ENCODE data around the gene RPE.

Gene RPE

DNA sequence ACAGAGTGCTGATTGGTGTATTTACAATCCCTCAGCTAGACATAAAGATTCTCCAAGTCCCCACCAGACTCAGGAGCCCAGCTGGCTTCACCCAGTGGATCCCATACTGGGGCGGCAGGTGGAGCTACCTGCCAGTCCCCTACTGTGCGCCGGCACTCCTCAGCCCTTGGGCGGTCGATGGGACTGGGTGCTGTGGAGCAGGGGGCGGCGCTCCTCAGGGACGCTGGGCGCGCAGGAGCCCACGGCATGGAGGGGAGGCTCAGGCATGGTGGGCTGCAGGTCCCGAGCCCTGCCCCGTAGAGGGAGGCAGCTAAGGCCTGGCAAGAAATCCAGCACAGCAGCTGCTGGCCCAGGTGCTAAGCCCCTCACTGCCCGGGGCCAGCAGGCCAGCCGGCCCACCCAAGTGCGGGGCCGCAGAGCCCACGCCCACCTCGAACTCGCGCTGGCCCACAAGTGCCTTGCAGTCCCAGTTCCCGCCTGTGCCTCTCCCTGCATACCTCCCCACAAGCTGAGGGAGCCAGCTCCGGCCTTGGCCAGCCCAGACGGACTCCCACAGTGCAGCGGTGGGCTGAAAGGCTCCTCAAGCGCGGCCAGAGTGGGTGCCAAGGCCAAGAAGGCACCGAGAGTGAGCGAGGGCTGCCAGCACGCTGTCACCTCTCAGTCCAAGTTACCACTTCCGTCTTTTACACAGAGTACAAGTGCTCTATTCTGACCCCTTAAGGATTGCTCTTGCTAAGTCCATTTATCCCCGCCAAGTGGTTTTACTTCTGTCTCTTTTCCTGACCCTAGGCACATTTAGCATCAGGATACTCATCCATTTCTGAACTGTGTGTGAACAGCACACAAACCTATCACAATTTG lies 1.7 kb upstream of the RPE start:
- Histone ChIP-seq H3K9me3 (ENCODE audit: control insufficient read depth in 1 of 2, low read length in 2 of 2) (no peaks in the 10 kb centered on the region), H3K27me3 (ENCODE audit: control insufficient read depth in 1 of 2, insufficient read depth in 2 of 2, low read length in 2 of 2) (no peaks in the 10 kb centered on the region), H3K4me1 (ENCODE audit: control insufficient read depth in 1 of 2, insufficient read depth in 2 of 2, low read length in 2 of 2) (peaks cover 23 to 29% of the 10 kb centered on the region in 2 donors), H3K9ac (ENCODE audit: low read depth in 1 of 2, low read length in 2 of 2) (no peak overlapping the region), H3K36me3 (ENCODE audit: control insufficient read depth in 1 of 2, insufficient read depth in 2 of 2, low read length in 2 of 2) (no peaks in the 10 kb centered on the region), H3K4me3 (ENCODE audit: low read depth in 1 of 2, low read length in 2 of 2) (no peak overlapping the region), H3K27ac (ENCODE audit: low read depth, low read length) (no peak overlapping the region)

DNA sequence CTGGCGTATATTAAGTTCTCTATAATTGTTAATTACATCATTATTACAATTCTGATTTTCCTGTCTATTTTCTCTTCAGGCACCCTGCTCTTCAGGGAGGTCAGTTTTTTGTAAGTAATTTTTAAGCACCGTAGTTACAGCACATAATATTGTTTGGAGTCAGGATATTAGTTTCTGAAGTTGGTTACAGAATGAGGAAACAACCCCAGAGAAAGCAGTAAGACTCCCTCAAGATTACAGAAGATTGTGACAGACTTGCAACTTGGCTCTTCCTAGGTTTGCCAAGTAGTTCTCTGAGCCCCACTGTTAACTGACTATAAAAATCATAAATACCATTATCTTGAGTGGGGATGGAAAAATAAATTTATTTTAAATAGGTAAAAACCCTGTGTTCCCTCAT lies 921 bp downstream of the RPE start:
- Histone ChIP-seq H3K4me3 (ENCODE audit: low read depth in 1 of 2, low read length in 2 of 2) (peak overlapping the region; percentile 98 to 99), H3K36me3 (ENCODE audit: control insufficient read depth in 1 of 2, insufficient read depth in 2 of 2, low read length in 2 of 2) (peaks cover 0 to 3% of the 10 kb centered on the region in 2 donors), H3K27ac (ENCODE audit: low read depth, low read length) (no peak overlapping the region), H3K9me3 (ENCODE audit: control insufficient read depth in 1 of 2, low read length in 2 of 2) (no peaks in the 10 kb centered on the region), H3K27me3 (ENCODE audit: control insufficient read depth in 1 of 2, insufficient read depth in 2 of 2, low read length in 2 of 2) (no peaks in the 10 kb centered on the region), H3K9ac (ENCODE audit: low read depth in 1 of 2, low read length in 2 of 2) (peak overlapping the region; percentile 79 to 91), H3K4me1 (ENCODE audit: control insufficient read depth in 1 of 2, insufficient read depth in 2 of 2, low read length in 2 of 2) (peaks cover 28 to 45% of the 10 kb centered on the region in 2 donors)

DNA sequence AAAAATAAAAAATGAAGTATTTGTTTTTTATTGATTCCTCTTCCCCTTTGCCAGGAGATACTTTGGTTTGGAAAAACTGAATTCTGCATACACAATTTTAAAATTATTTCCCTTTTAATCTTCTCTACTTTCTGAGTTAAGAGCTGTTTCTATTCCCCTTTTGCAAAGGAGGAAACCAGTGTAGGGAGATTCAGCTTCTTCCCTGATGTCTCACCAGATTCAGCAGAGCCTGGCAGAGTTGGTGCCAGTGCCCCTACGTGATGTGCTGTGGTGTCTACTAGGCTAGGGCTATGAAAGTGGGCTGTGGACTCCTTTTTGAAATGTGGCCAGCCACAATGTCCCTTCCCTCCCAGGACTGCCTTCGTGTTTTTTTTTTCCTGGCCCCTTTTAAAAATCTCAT lies 2.4 kb downstream of the RPE start:
- Histone ChIP-seq H3K27ac (ENCODE audit: low read depth, low read length) (no peak overlapping the region), H3K9ac (ENCODE audit: low read depth in 1 of 2, low read length in 2 of 2) (no peak overlapping the region), H3K4me3 (ENCODE audit: low read depth in 1 of 2, low read length in 2 of 2) (no peak overlapping the region), H3K4me1 (ENCODE audit: control insufficient read depth in 1 of 2, insufficient read depth in 2 of 2, low read length in 2 of 2) (peaks cover 28 to 45% of the 10 kb centered on the region in 2 donors), H3K9me3 (ENCODE audit: control insufficient read depth in 1 of 2, low read length in 2 of 2) (no peaks in the 10 kb centered on the region), H3K27me3 (ENCODE audit: control insufficient read depth in 1 of 2, insufficient read depth in 2 of 2, low read length in 2 of 2) (no peaks in the 10 kb centered on the region), H3K36me3 (ENCODE audit: control insufficient read depth in 1 of 2, insufficient read depth in 2 of 2, low read length in 2 of 2) (peaks cover 0 to 3% of the 10 kb centered on the region in 2 donors)

DNA sequence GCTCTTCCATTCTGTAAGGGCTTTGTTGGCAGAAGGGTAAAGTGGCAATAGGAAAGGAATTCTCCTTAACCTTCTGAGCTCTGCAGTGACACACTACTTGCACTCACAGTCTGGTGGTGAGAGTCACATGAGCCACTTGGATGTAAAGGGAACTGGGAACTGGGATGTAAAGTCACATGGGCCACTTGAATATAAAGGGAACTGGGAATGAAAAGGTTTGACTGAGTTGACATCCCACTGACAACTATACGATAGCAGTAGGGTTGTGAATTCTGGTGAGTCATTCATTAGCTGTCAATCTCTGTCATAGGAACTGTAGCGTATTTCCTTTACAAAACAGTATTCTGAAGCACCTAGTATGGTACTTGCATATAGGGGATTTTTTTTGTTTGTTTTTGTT lies 5.5 kb downstream of the RPE start:
- Histone ChIP-seq H3K4me3 (ENCODE audit: low read depth in 1 of 2, low read length in 2 of 2) (no peak overlapping the region), H3K27ac (ENCODE audit: low read depth, low read length) (no peak overlapping the region), H3K27me3 (ENCODE audit: control insufficient read depth in 1 of 2, insufficient read depth in 2 of 2, low read length in 2 of 2) (no peaks in the 10 kb centered on the region), H3K9ac (ENCODE audit: low read depth in 1 of 2, low read length in 2 of 2) (no peak overlapping the region), H3K36me3 (ENCODE audit: control insufficient read depth in 1 of 2, insufficient read depth in 2 of 2, low read length in 2 of 2) (peaks cover 0 to 17% of the 10 kb centered on the region in 2 donors), H3K9me3 (ENCODE audit: control insufficient read depth in 1 of 2, low read length in 2 of 2) (no peaks in the 10 kb centered on the region), H3K4me1 (ENCODE audit: control insufficient read depth in 1 of 2, insufficient read depth in 2 of 2, low read length in 2 of 2) (peaks cover 25 to 40% of the 10 kb centered on the region in 2 donors)

DNA sequence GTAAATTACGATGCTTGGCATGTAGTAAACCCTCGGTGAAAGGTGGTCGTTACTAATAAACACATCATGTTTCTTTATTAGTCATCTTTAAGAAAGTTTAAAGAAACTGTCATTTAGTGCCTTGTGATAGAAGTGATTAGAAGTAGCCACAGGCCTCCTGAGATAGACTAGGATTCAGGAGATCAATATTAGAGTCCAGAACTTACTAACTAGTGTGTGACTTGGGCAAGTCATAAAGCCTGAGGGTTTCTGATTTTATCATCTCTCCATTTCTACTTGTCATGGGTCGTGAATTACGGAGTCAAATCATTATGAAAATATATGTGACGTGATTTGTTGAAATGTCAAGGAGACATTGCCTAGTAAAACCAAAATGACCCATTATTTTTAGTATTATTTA lies 6.7 kb downstream of the RPE start:
- Histone ChIP-seq H3K27me3 (ENCODE audit: control insufficient read depth in 1 of 2, insufficient read depth in 2 of 2, low read length in 2 of 2) (no peaks in the 10 kb centered on the region), H3K9me3 (ENCODE audit: control insufficient read depth in 1 of 2, low read length in 2 of 2) (no peaks in the 10 kb centered on the region), H3K36me3 (ENCODE audit: control insufficient read depth in 1 of 2, insufficient read depth in 2 of 2, low read length in 2 of 2) (peaks cover 0 to 17% of the 10 kb centered on the region in 2 donors), H3K4me3 (ENCODE audit: low read depth in 1 of 2, low read length in 2 of 2) (no peak overlapping the region), H3K9ac (ENCODE audit: low read depth in 1 of 2, low read length in 2 of 2) (no peak overlapping the region), H3K27ac (ENCODE audit: low read depth, low read length) (no peak overlapping the region), H3K4me1 (ENCODE audit: control insufficient read depth in 1 of 2, insufficient read depth in 2 of 2, low read length in 2 of 2) (peaks cover 13 to 30% of the 10 kb centered on the region in 2 donors)

DNA sequence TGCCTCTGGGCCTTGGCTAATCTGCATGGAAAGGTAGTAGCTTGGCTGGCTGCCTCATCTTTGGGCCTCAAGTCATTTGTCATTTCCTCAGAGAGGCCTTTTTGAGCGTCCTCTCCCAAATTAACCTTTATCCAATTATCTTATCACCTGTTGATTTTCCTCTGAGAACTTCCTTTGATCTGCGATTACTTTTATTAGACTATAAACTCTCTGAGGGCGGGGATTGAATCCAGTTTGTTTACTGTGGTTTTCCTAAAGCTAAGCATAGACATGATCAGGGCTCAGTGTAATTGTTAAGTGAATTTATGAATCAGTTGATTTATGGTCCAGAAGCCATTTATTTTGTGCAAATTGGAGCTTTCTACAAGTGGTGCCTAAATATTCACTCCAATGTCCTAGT lies 7.5 kb downstream of the RPE start:
- Histone ChIP-seq H3K27ac (ENCODE audit: low read depth, low read length) (no peak overlapping the region), H3K27me3 (ENCODE audit: control insufficient read depth in 1 of 2, insufficient read depth in 2 of 2, low read length in 2 of 2) (no peaks in the 10 kb centered on the region), H3K36me3 (ENCODE audit: control insufficient read depth in 1 of 2, insufficient read depth in 2 of 2, low read length in 2 of 2) (peaks cover 0 to 19% of the 10 kb centered on the region in 2 donors), H3K4me1 (ENCODE audit: control insufficient read depth in 1 of 2, insufficient read depth in 2 of 2, low read length in 2 of 2) (peaks cover 5 to 23% of the 10 kb centered on the region in 2 donors), H3K9me3 (ENCODE audit: control insufficient read depth in 1 of 2, low read length in 2 of 2) (no peaks in the 10 kb centered on the region), H3K4me3 (ENCODE audit: low read depth in 1 of 2, low read length in 2 of 2) (no peak overlapping the region), H3K9ac (ENCODE audit: low read depth in 1 of 2, low read length in 2 of 2) (no peak overlapping the region)

DNA sequence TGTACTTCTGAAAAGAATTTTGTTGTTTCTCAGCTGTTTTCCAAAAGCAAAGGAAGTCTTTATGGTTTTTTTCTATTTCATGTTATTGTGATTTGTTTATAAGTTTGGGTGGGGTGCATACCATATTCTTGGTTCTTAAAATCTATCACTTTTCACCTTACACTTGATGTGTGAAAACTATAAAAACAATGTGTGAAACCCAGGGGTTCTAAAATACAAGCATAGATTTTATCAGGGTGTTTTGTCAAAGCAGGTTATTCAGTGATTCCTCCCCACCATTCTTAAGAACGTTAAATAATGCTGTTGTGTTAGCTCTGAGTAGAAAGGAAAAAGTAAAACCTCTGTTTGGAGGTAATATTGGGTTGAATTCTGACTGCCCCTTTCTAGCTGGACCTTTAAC lies 17.7 kb downstream of the RPE start:
- no peaks in the 10 kb centered on the region for H3K27me3 ChIP-seq (ENCODE audit: control insufficient read depth in 1 of 2, insufficient read depth in 2 of 2, low read length in 2 of 2)
- H3K9ac ChIP-seq (ENCODE audit: low read depth in 1 of 2, low read length in 2 of 2) = no peak overlapping the region
- no peaks in the 10 kb centered on the region for H3K4me1 ChIP-seq (ENCODE audit: control insufficient read depth in 1 of 2, insufficient read depth in 2 of 2, low read length in 2 of 2)
- no peak overlapping the region for H3K27ac ChIP-seq (ENCODE audit: low read depth, low read length)
- peaks cover 20 to 75% of the 10 kb centered on the region in 2 donors for H3K36me3 ChIP-seq (ENCODE audit: control insufficient read depth in 1 of 2, insufficient read depth in 2 of 2, low read length in 2 of 2)
- H3K4me3 ChIP-seq (ENCODE audit: low read depth in 1 of 2, low read length in 2 of 2) = no peak overlapping the region
- H3K9me3 ChIP-seq (ENCODE audit: control insufficient read depth in 1 of 2, low read length in 2 of 2) = no peaks in the 10 kb centered on the region

DNA sequence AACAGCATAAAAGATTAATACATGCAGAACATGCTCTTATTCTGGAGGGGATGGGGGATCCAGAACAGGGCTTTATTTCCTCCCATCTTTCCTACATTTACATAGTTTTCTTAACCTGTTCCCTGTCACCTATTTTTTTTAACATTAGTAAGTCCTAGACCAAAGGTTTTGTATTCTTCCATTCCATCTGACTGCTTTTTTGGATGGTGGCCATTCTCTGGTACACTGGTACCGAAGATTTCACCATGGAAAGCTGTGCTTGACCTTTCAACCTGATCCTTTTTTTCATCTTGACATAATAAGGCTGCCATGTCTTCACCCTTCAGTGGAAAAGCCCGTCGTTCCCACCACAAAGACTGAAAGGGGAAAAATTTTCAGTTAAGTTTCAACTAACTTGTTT lies 20.4 kb downstream of the RPE start:
- Histone ChIP-seq H3K27ac (ENCODE audit: low read depth, low read length) (no peak overlapping the region), H3K4me1 (ENCODE audit: control insufficient read depth in 1 of 2, insufficient read depth in 2 of 2, low read length in 2 of 2) (no peaks in the 10 kb centered on the region), H3K9me3 (ENCODE audit: control insufficient read depth in 1 of 2, low read length in 2 of 2) (no peaks in the 10 kb centered on the region), H3K36me3 (ENCODE audit: control insufficient read depth in 1 of 2, insufficient read depth in 2 of 2, low read length in 2 of 2) (peaks cover 11 to 51% of the 10 kb centered on the region in 2 donors), H3K27me3 (ENCODE audit: control insufficient read depth in 1 of 2, insufficient read depth in 2 of 2, low read length in 2 of 2) (no peaks in the 10 kb centered on the region), H3K9ac (ENCODE audit: low read depth in 1 of 2, low read length in 2 of 2) (no peak overlapping the region), H3K4me3 (ENCODE audit: low read depth in 1 of 2, low read length in 2 of 2) (no peak overlapping the region)

DNA sequence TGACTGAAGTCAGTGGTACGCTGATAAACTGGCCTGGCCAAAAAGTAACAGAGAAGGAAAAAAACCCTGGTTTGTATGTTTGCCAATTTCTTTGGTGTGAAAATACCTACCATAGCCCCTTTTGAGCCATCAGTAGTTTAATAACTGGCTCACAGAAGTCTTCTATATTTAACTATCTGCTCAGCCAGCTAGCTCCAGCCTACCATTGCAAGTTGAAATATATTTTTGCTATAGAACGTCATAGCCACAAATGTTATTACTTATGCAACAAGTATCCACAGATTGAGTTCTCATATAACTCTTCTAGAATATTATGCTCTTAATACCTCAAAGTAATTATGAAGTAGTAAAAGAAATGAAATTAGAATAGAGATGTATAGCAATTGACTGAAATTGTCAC lies 25.2 kb downstream of the RPE start:
- no peaks in the 10 kb centered on the region for H3K4me1 ChIP-seq (ENCODE audit: control insufficient read depth in 1 of 2, insufficient read depth in 2 of 2, low read length in 2 of 2)
- H3K9me3 ChIP-seq (ENCODE audit: control insufficient read depth in 1 of 2, low read length in 2 of 2) = no peaks in the 10 kb centered on the region
- no peak overlapping the region for H3K9ac ChIP-seq (ENCODE audit: low read depth in 1 of 2, low read length in 2 of 2)
- H3K27me3 ChIP-seq (ENCODE audit: control insufficient read depth in 1 of 2, insufficient read depth in 2 of 2, low read length in 2 of 2) = no peaks in the 10 kb centered on the region
- no peak overlapping the region for H3K4me3 ChIP-seq (ENCODE audit: low read depth in 1 of 2, low read length in 2 of 2)
- no peak overlapping the region for H3K27ac ChIP-seq (ENCODE audit: low read depth, low read length)
- peaks cover 0 to 16% of the 10 kb centered on the region in 2 donors for H3K36me3 ChIP-seq (ENCODE audit: control insufficient read depth in 1 of 2, insufficient read depth in 2 of 2, low read length in 2 of 2)

DNA sequence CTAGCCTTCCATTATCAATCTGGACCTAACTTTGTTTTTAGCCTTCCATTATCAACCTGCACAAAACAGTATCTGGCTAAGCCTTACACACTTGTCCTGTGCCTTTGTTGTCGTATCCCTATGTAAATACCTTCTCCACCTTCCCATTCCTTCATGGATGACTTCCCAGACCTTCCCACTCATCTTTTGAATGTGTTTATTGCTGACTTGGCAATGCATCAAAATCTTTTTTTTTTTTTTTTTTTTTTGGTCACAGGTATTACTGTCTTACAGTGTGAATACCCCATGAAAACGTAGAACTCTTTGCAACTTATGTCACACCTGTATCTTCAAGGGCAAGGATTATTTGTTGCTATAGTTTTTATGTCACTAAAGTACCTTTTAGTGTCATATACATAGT lies 25.7 kb downstream of the RPE start:
- no peak overlapping the region for H3K4me3 ChIP-seq (ENCODE audit: low read depth in 1 of 2, low read length in 2 of 2)
- peaks cover 0 to 11% of the 10 kb centered on the region in 2 donors for H3K36me3 ChIP-seq (ENCODE audit: control insufficient read depth in 1 of 2, insufficient read depth in 2 of 2, low read length in 2 of 2)
- H3K27ac ChIP-seq (ENCODE audit: low read depth, low read length) = no peak overlapping the region
- H3K9ac ChIP-seq (ENCODE audit: low read depth in 1 of 2, low read length in 2 of 2) = no peak overlapping the region
- no peaks in the 10 kb centered on the region for H3K9me3 ChIP-seq (ENCODE audit: control insufficient read depth in 1 of 2, low read length in 2 of 2)
- H3K27me3 ChIP-seq (ENCODE audit: control insufficient read depth in 1 of 2, insufficient read depth in 2 of 2, low read length in 2 of 2) = no peaks in the 10 kb centered on the region
- H3K4me1 ChIP-seq (ENCODE audit: control insufficient read depth in 1 of 2, insufficient read depth in 2 of 2, low read length in 2 of 2) = no peaks in the 10 kb centered on the region
